ENCODE results near the gene C16orf46.

Gene C16orf46

DNA sequence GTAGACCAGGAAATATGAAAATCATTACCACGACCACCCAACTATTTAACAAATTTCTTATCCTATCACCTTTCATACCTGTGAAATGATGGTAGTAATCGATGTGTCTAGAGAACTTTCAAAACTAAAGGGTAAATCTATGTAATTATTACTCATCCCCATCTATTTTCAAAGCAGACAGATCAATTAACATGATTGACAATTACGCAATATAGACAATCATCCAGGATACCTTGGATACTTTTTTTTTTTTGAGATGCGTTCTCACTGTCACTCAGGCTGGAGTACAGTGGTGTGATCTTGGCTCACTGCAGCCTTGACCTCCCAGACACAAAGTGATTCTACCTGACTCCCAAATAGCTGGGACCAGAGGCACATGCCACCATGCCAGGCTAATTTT, 4.0 kb upstream of the C16orf46 start:
- no peak for DNase-seq (ENCODE audit: low read depth, low spot score)
- no peak overlapping the region for H3K4me3 ChIP-seq (ENCODE audit: low read length)

GRCh38 chr16:81080233-81080632, 3.2 kb upstream of the C16orf46 start:
- H3K4me3 ChIP-seq (ENCODE audit: low read length), result no peak overlapping the region
- no peak for DNase-seq (ENCODE audit: low read depth, low spot score)

DNA sequence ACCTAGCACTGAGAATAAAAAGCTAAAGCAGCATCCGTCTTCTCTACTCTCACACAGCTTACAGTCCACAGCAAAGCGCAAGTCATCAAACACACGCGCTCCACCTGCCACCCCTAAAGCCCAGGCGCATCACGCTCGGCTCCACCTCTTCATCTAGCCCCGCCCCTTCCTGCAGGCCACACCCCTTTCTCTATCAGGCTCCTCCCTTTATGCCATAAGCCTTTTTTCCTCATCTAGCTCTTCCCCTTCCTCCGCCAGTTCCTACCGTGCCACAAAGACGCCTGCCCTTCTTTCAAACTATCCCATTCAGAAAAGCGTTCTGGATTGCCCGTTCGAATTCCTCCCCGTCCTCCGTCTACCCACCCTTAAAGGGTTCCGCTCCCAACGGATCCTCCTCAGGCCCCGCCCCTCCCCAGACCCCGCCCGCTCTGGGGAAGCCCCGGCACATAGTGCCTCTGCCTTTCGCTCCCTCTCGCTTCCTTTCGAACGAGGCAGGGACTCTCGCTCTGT, 417 bp downstream of the C16orf46 start:
- peak; percentile 83 for DNase-seq (ENCODE audit: low read depth, low spot score)
- H3K4me3 ChIP-seq (ENCODE audit: low read length), result peak overlapping the region; percentile 74

DNA sequence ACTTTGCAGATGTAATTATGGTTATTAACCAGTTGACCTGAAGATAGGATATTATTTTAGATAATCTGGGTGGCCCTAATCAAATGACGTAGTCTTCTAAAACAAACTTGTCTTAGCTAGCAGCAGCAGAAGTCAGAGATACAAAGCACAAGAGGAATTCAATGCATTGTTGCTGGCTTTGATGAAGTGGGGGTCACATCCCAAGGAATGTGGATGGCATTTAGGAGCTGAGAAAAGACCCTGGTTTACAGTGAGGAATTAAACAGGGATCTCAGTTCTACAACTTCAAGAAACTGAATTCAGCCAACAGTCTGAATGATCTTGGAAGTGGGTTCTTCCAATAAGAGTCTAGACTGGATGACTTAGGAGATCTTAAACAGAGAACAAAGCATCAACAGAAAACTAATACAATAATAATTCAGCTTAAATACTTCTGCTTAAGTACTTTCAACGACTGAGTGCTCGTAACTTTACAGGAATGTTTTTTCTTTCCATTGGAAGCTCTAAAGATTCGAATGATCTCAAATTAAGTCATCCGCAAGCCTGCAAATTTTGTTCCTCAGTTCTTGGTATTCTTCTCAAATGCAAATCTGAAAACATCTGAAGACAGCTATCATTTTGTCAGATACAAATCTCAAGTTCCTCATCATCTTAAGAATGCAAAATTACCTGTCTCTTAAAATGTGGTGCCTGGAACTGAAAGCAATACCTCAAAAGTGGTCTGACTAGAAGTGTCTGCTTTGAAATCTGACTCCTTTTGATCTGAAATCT, 3.3 kb downstream of the C16orf46 start:
- DNase-seq (ENCODE audit: low read depth, low spot score), result peak; percentile 24
- H3K4me3 ChIP-seq (ENCODE audit: low read length), result no peak overlapping the region

- no peak for DNase-seq (ENCODE audit: low read depth, low spot score)
- no peak overlapping the region for H3K4me3 ChIP-seq (ENCODE audit: low read length)
Measured at GRCh38 chr16:81071805-81072204, 5.2 kb downstream of the C16orf46 start.

GRCh38 chr16:81070979-81071378, 6.1 kb downstream of the C16orf46 start:
- DNase-seq (ENCODE audit: low read depth, low spot score), result no peak
- no peak overlapping the region for H3K4me3 ChIP-seq (ENCODE audit: low read length)

DNA sequence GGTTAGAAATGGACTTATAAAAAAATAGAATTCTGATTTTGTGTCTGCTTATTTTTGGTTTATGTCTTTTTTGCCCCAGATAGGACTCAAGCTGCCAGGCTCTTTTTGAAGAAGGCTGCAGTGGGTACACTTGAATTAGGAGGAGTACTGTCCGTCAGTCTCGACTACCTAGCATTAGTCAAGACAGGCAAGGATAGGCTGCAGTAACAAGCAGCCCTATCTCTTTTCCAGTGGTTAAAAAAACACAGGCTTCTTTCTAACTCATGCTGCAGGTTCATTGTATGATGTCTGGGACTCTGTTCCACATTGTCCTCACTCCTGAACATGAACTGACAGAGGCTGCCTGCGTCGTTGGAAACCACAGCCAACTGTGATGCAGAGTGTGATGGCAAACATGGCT, 8.0 kb downstream of the C16orf46 start:
- no peak for DNase-seq (ENCODE audit: low read depth, low spot score)
- H3K4me3 ChIP-seq (ENCODE audit: low read length), result no peak overlapping the region

GRCh38 chr16:81067166-81067565, 9.9 kb downstream of the C16orf46 start:
- H3K4me3 ChIP-seq (ENCODE audit: low read length), result no peak overlapping the region
- DNase-seq (ENCODE audit: low read depth, low spot score), result no peak

DNA sequence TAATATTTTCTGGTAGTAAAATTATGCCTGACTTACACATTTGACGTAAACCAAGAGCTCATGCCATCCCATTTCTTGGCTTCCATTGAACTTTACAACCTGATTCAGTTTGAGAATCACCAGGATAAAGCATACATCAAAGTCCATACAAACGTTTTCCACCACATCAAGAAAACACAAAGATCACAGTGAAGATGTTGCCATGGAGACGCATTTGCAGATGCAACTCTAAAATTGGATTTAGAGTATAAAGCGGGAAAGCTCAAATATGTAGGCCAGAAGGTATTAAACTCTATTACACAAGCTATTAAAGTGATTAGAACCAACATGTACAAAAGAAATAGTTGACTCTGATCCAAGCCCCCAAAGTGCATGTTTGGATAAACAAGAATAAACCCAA, 10.4 kb downstream of the C16orf46 start:
- DNase-seq (ENCODE audit: low read depth, low spot score), result peak; percentile 41
- no peak overlapping the region for H3K4me3 ChIP-seq (ENCODE audit: low read length)

DNA sequence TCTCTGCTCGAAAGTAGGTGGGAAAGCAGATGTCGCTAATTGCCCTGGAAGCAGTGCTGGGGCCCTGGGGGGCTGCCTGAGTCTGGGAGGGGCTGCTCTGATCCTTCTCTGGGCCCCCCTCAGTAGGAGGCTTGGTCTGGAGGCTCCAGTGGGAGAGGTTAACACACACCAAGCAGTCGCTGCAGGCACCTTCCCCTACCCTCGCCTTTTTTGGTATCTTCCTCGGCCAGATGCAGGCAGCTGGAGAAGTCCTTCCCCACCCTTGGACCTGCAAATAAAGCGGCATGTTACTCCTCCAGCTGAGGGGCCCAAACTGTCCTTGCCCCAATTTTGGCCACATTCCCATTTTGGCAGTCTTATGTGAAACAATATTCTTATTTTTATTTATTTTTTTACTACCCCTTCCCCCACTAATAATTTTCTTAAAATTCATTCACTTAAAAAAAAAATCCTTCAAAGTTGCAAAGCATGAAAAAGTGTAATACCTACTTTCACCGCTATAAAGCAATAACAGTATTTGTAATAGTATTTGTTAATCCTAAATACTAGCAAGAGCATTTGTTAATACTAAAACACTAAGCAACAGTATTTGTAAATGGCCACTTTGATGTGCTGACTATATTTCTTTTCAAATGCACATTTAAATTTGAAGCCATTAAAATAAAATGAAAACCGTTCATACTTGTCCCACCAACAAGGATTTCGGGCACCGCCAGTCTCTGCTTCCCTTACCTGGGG, 15.0 kb downstream of the C16orf46 start:
- no peak overlapping the region for H3K4me3 ChIP-seq (ENCODE audit: low read length)
- no peak for DNase-seq (ENCODE audit: low read depth, low spot score)

DNA sequence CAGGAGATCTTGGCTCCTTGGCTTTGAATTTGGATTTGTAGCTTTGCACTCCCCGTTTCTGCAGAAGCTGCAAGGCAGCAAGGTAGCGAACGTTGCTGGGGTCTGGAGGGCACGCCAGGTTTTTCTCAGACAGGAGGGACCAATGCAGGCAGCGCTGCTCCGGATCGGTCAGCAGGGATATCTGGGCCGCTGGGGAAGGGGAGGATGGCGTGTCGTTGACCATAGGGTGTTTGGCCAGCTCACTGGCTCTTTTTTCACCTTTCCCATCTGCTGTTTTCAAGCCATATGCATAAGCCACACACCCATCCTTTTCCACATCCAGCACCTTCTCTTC, 15.8 kb downstream of the C16orf46 start:
- H3K4me3 ChIP-seq (ENCODE audit: low read length), result no peak overlapping the region
- DNase-seq (ENCODE audit: low read depth, low spot score), result no peak

DNA sequence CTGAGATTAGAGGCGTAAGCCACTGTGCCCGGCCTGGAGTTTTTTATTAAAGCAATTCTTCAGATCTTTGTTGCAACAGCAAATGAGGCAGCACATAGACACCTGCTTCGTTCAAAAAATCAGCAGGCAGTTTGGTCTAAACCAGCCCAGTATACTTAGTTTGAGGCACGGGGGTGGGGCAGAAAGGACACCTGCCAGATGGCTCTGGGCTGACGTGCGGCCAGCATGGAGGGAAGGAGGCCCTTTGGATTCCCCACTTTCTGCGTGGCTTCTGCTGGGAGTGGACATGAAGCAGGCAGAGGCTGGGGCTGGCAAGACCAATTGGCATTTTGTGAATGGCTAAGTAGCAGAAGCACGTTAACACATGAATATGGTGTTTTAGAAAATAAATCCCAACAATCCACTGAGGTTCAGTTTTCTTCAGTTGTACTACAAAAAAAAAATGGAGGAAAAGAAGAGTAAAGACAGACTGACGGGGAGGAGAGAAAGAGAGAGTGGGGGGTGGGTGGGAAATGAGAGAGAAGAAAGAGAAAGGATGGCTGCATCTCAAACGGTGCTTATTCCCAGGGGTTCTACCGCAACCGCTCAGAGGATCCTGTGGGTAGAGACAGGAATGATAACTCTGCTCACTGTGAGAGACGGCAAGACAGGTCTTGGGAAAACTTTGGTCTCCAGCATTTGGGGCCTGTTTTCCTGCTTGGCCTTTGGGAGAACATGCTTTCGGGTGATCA, 16.3 kb downstream of the C16orf46 start:
- no peak for DNase-seq (ENCODE audit: low read depth, low spot score)
- H3K4me3 ChIP-seq (ENCODE audit: low read length), result no peak overlapping the region

- no peak for DNase-seq (ENCODE audit: low read depth, low spot score)
- no peak overlapping the region for H3K4me3 ChIP-seq (ENCODE audit: low read length)
Measured at GRCh38 chr16:81053761-81054160, 23.3 kb downstream of the C16orf46 start.

GRCh38 chr16:81042821-81043220, 34.2 kb downstream of the C16orf46 start:
- H3K4me3 ChIP-seq (ENCODE audit: low read length), result no peak overlapping the region
- DNase-seq (ENCODE audit: low read depth, low spot score), result no peak

GRCh38 chr16:81041696-81042095, 35.3 kb downstream of the C16orf46 start:
- no peak overlapping the region for H3K4me3 ChIP-seq (ENCODE audit: low read length)
- no peak for DNase-seq (ENCODE audit: low read depth, low spot score)

DNA sequence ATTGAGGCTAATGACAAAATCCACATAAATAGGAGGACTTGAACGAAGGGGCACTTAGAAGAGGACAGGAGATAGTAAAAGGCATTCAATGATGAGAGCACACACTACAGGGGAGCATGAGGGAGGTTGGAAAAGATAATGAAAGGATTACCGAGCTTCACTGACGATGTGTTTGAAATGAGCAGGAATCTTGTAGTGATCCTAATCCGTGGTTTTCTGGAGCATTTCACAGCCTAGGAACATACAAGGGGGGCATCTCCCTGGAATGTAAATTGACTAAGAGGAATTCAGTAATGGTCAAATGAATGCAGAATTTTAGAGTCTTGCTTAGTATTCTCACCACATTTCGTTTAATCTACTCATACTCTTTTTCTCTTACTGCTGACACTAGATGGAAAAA, 36.2 kb downstream of the C16orf46 start:
- no peak for DNase-seq (ENCODE audit: low read depth, low spot score)
- H3K4me3 ChIP-seq (ENCODE audit: low read length), result no peak overlapping the region

DNA sequence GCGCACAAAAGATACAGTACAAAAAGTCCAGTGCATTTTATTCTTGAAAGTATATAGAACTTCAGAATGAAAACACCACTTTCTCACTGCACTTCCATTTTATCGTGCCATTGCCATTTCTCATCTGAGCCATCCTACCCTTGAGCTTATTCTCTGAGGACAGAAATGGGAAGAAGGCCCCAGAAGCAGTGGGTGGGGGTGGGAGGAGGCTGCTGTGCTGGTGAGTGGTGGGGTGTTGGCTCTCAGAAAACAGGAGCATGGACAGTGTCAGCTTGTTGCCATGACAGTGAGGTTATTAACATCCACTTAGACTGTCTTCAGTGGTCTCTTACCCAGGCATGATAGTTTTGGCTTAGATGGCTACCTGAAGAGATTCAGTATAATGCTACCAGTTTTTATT, 36.9 kb downstream of the C16orf46 start:
- no peak for DNase-seq (ENCODE audit: low read depth, low spot score)

GRCh38 chr16:81036751-81037350, 40.2 kb downstream of the C16orf46 start:
- DNase-seq (ENCODE audit: low read depth, low spot score), result no peak
- peak overlapping the region; percentile 73 for H3K4me3 ChIP-seq (ENCODE audit: low read length)

More for the DNA sequence above, 36.9 kb downstream of the C16orf46 start:
- no peak overlapping the region for H3K4me3 ChIP-seq (ENCODE audit: low read length)

GRCh38 chr16:81035975-81036750, 40.9 kb downstream of the C16orf46 start:
- peak overlapping the region; percentile 73 for H3K4me3 ChIP-seq (ENCODE audit: low read length)
- DNase-seq (ENCODE audit: low read depth, low spot score), result no peak
